HG02973 (cell line): Measurements from ENCODE around the gene KRTAP5-11.
"Not testable (repeated sequence)": the region's sequence is repeated elsewhere in the genome, so short reads cannot be mapped to it uniquely, and the experiment has no call there.

Experiments used
- ATAC-seq: cut with Tn5 transposase; IDR thresholded peaks from one replicate; pipeline ENCODE4 v1.9.1; 2021; ENCODE audit warnings: moderate library complexity; ENCODE audit not compliant: unreplicated experiment

The KRTAP5-11 gene

DNA sequence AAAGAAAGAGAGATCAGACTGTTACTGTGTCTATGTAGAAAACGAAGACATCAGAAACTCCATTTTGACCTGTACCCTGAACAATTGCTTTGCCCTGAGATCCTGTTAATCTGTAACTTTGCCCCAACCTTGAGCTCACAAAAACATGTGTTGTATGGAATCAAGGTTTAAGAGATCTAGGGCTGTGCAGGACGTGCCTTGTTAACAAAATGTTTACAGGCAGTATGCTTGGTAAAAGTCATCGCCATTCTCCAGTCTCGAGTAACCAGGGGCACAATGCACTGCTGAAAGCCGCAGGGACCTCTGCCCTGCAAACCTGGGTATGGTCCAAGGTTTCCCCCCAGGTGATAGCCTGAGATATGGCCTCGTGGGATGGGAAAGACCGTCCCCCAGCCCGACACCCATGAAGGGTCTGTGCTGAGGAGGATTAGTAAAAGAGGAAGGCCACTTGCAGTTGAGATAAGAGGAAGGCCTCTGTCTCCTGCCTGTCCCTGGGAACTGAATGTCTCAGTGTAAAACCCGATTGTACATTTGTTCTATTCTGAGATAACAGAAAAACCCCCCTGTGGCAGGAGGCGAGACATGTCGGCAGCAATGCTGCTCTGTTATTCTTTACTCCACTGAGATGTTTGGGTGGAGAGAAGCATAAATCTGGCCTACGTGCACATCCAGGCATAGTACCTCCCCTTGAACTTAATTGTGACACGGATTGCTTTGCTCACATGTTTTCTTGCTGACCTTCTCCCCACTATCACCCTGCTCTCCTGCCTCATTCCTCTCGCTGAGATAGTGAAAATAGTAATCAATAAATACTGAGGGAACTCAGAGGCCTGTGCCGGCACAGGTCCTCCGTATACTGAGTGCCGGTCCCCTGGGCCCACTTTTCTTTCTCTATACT lies 47.7 kb downstream of the KRTAP5-11 start:
- not testable (repeated sequence) for ATAC-seq

DNA sequence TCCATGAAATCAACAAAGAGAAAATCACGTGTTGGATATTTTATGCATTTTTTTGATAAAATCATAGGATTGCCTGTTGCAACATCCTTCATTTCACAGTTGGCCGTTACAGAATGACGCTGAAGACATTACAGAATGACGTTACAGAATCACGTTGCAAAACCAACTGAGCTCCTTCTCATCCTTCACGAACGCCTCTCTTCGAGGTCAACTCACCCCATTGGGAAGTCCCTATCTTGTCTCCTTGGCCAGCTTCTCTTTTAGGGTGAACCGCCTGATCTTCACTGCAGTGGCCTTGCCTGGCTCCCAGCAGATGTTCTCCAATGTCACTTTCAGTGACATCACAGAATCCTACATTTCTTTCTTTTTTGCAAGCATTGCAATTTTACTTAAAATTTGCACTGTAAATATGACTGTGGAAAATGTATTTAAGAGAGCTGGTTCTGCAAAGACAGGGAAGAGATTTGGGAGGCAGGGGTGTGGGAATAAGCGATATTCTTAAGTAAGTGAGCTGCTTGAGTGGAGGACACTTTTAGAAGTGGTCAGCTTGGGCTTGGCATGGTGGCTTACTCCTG lies 50.6 kb downstream of the KRTAP5-11 start:
- ATAC-seq = no peak
